PFSK-1 (cell line): ENCODE data around the gene VTI1A.

Source experiments
- POLR2AphosphoS5 ChIP-seq: IDR thresholded peaks from 2 replicates; pipeline ENCODE4 v1.6.1; 2012; ENCODE audit warnings: low read depth, mild to moderate bottlenecking, control low read depth, low read length, moderate library complexity
- TF ChIP-seq, protein P1 (sequence below), 2 experiments: IDR thresholded peaks; 2 replicates each; pipeline versions ENCODE4 v1.6.1 to v1.8.0; 2011 to 2012; ENCODE audit warnings: low read depth in 2 of 2, low read length in 2 of 2, control low read depth in 1 of 2, inconsistent platforms in 1 of 2, mild to moderate bottlenecking in 1 of 2, moderate library complexity in 1 of 2; ENCODE audit not compliant: insufficient read depth in 1 of 2

DNA sequence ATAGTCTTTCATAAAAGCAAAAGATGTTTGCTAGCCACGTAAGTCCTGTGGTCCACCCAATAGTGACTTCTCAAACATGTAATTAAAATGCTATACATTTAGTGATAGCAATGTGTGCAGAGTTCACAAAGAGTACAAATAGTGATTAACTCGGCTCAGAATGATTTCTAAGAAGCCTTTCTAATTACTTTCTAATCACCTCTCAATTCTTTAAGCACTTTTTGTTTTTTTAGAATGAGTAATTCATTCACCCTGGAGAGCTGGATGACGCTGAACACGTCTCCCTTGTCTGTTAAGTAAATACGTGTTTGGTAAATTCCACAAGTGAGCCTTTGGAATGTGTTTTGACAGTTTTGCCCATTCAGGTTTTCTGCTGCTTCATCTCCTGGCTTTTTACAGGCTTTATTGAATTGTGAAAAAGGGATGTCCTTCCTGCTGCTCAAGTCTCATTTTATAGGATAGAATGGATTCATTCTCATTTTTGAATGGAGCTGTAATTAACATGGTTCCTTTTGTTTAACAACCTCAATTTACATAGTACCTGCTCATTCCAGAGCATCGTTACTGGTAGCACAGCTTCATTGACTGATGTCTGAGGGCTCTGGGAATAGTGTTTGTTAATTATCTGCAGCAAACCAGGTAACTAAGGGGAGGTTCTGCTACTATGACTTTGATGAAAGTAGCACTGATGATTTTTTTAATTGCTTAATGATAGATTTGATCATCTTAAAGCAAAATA, 212.1 kb downstream of the VTI1A start:
- TF ChIP-seq, protein P1, sequence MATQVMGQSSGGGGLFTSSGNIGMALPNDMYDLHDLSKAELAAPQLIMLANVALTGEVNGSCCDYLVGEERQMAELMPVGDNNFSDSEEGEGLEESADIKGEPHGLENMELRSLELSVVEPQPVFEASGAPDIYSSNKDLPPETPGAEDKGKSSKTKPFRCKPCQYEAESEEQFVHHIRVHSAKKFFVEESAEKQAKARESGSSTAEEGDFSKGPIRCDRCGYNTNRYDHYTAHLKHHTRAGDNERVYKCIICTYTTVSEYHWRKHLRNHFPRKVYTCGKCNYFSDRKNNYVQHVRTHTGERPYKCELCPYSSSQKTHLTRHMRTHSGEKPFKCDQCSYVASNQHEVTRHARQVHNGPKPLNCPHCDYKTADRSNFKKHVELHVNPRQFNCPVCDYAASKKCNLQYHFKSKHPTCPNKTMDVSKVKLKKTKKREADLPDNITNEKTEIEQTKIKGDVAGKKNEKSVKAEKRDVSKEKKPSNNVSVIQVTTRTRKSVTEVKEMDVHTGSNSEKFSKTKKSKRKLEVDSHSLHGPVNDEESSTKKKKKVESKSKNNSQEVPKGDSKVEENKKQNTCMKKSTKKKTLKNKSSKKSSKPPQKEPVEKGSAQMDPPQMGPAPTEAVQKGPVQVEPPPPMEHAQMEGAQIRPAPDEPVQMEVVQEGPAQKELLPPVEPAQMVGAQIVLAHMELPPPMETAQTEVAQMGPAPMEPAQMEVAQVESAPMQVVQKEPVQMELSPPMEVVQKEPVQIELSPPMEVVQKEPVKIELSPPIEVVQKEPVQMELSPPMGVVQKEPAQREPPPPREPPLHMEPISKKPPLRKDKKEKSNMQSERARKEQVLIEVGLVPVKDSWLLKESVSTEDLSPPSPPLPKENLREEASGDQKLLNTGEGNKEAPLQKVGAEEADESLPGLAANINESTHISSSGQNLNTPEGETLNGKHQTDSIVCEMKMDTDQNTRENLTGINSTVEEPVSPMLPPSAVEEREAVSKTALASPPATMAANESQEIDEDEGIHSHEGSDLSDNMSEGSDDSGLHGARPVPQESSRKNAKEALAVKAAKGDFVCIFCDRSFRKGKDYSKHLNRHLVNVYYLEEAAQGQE (IDR thresholded peaks at IDR 0.05; ENCODE audit: insufficient read depth in 1 of 2, low read depth in 2 of 2, low read length in 2 of 2): no peak
- TF ChIP-seq POLR2AphosphoS5: 0 out of 2 replicates have a peak, but pooled peaks have one; percentile 27
